Trophoblast cell (in vitro differentiated cells and primary cell): Measurements from ENCODE around the gene EPC2.
A peak's percentile ranks its signal among the peaks of the same experiment; 100 is the strongest.

Source experiments
- DNase-seq, 2 donors: peaks; one replicate each; pipeline ENCODE4 v3.0.0-alpha.2; 2016
- H2AFZ ChIP-seq: 2 replicates; pipeline ENCODE4 v1.6.1; 2013; ENCODE audit warnings: low read length, moderate library complexity, mild to moderate bottlenecking; ENCODE audit not compliant: insufficient read depth, poor library complexity
- H2AK5ac ChIP-seq: 2 replicates; pipeline ENCODE4 v1.6.1; 2013; ENCODE audit warnings: mild to moderate bottlenecking, low read length
- H2BK120ac ChIP-seq: 2 replicates; pipeline ENCODE4 v1.6.1; 2013; ENCODE audit warnings: low read length, mild to moderate bottlenecking, moderate library complexity; ENCODE audit not compliant: insufficient read depth, poor library complexity
- H2BK12ac ChIP-seq: 2 replicates; pipeline ENCODE4 v1.6.1; 2013; ENCODE audit warnings: mild to moderate bottlenecking, low read length, moderate library complexity
- H2BK5ac ChIP-seq: 2 replicates; pipeline ENCODE4 v1.6.1; 2013; ENCODE audit warnings: low read length, low read depth, moderate library complexity, mild to moderate bottlenecking; ENCODE audit not compliant: poor library complexity
- H3K14ac ChIP-seq: 2 replicates; pipeline ENCODE4 v1.6.1; 2013; ENCODE audit warnings: mild to moderate bottlenecking, low read length
- H3K18ac ChIP-seq: 2 replicates; pipeline ENCODE4 v1.6.1; 2013; ENCODE audit warnings: mild to moderate bottlenecking, low read length
- H3K23ac ChIP-seq: 2 replicates; pipeline ENCODE4 v1.6.1; 2013; ENCODE audit warnings: low read length
- H3K27ac ChIP-seq: 2 replicates; pipeline ENCODE4 v1.5.1; 2013; ENCODE audit warnings: low read depth, mild to moderate bottlenecking, inconsistent platforms, low read length, moderate library complexity
- H3K27me3 ChIP-seq: 2 replicates; pipeline ENCODE4 v1.6.1; 2013; ENCODE audit warnings: inconsistent platforms, mild to moderate bottlenecking, low read length, moderate library complexity; ENCODE audit not compliant: insufficient read depth
- H3K36me3 ChIP-seq, 2 experiments: 1 replicate in 1 of 2; 2 replicates in 1 of 2; pipeline ENCODE4 v1.6.1; 2013; ENCODE audit warnings: low read length in 2 of 2, mild to moderate bottlenecking in 2 of 2, moderate library complexity in 1 of 2; ENCODE audit not compliant: insufficient read depth in 2 of 2, control insufficient read depth in 1 of 2
- H3K4ac ChIP-seq: 2 replicates; pipeline ENCODE4 v1.6.1; 2013; ENCODE audit warnings: low read depth, mild to moderate bottlenecking, low read length, moderate library complexity
- H3K4me1 ChIP-seq, 2 experiments: 1 replicate in 1 of 2; 2 replicates in 1 of 2; pipeline ENCODE4 v1.6.1; 2013; ENCODE audit warnings: low read length in 2 of 2, mild to moderate bottlenecking in 2 of 2, moderate library complexity in 1 of 2; ENCODE audit not compliant: insufficient read depth in 2 of 2, control insufficient read depth in 1 of 2
- H3K4me2 ChIP-seq: 2 replicates; pipeline ENCODE4 v1.6.1; 2013; ENCODE audit warnings: inconsistent platforms, mild to moderate bottlenecking, low read length, moderate library complexity
- H3K4me3 ChIP-seq: 2 replicates; pipeline ENCODE4 v1.5.1; 2013; ENCODE audit warnings: mild to moderate bottlenecking, low read depth, low read length, inconsistent platforms
- H3K79me1 ChIP-seq: one replicate; pipeline ENCODE4 v1.6.1; 2013; ENCODE audit warnings: low read length
- H3K79me2 ChIP-seq: 2 replicates; pipeline ENCODE4 v1.6.1; 2013; ENCODE audit warnings: low read length, mild to moderate bottlenecking; ENCODE audit not compliant: control insufficient read depth, insufficient read depth, poor library complexity
- H3K9ac ChIP-seq: 2 replicates; pipeline ENCODE4 v1.6.1; 2013; ENCODE audit warnings: mild to moderate bottlenecking, low read length
- H3K9me3 ChIP-seq: 2 replicates; pipeline ENCODE4 v1.6.1; 2013; ENCODE audit warnings: low read depth, mild to moderate bottlenecking, control low read depth, inconsistent platforms, low read length; ENCODE audit not compliant: insufficient read depth
- H4K12ac ChIP-seq: 2 replicates; pipeline ENCODE4 v1.6.1; 2013; ENCODE audit warnings: low read depth, mild to moderate bottlenecking, low read length, moderate library complexity
- H4K8ac ChIP-seq: 2 replicates; pipeline ENCODE4 v1.6.1; 2013; ENCODE audit warnings: low read depth, mild to moderate bottlenecking, low read length, moderate library complexity
- H4K91ac ChIP-seq: one replicate; pipeline ENCODE4 v1.6.1; 2013; ENCODE audit warnings: low read depth, mild to moderate bottlenecking, low read length, moderate library complexity
- WGBS: extraction: QIAGEN DNeasy Blood & Tissue Kit; methylation state at CpG from one replicate; pipeline ENCODE4 v1.1.7; 2013; ENCODE audit warnings: missing lambda C conversion rate; ENCODE audit not compliant: insufficient read length, insufficient coverage; ENCODE audit errors: extremely low coverage; 5-methylcytosine and 5-hydroxymethylcytosine counted together

EPC2 gene

GRCh38 chr2:148664229-148664628, 19.7 kb downstream of the EPC2 start:
- Histone ChIP-seq H2AK5ac (no peak overlapping the region), H3K36me3 (no peaks in the 10 kb centered on the region), H4K12ac (no peak overlapping the region), H3K9me3 (no peaks in the 10 kb centered on the region), H2AFZ (no peak overlapping the region), H3K4ac (peak overlapping the region; percentile 91), H3K9ac (no peak overlapping the region), H4K91ac (no peak overlapping the region), H3K27ac (no peak overlapping the region), H3K79me1 (no peaks in the 10 kb centered on the region), H2BK120ac (no peak overlapping the region), H3K18ac (no peak overlapping the region), H4K8ac (no peak overlapping the region), H3K4me1 (no peaks in the 10 kb centered on the region), H3K23ac (no peak overlapping the region), H3K27me3 (no peaks in the 10 kb centered on the region), H3K79me2 (peaks cover 5% of the 10 kb centered on the region), H3K4me3 (no peak overlapping the region), H3K4me2 (no peak overlapping the region), H2BK12ac (no peak overlapping the region), H2BK5ac (no peak overlapping the region), H3K14ac (no peak overlapping the region)
- no CpG with 5 or more reads among the region's 8 CpGs for WGBS
- no peak for DNase-seq

DNA sequence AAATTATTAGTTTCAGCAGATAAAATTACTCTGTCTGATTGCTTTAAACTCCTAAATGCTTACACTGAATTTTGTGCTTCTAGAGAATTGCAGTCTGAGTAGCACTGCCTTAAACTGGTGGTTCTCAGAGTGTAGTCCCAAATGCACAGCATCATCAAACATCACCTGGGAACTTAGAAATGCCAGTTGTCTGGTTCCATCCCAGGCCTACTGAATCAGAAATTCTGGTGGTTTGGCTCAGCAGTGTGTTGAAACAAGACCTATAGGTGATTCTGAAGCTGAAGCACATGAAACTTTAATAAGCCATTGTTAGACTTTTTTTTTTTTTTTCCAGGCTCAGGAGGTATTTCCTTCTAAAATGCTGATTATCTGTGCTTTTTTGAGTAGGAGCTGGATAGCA, 22.0 kb downstream of the EPC2 start:
- H3K9me3 ChIP-seq: no peaks in the 10 kb centered on the region
- H3K79me2 ChIP-seq: peaks cover 12% of the 10 kb centered on the region
- no peak overlapping the region for H3K27ac ChIP-seq
- H2BK120ac ChIP-seq: no peak overlapping the region
- no peak overlapping the region for H4K8ac ChIP-seq
- no peak overlapping the region for H3K4ac ChIP-seq
- H3K9ac ChIP-seq: no peak overlapping the region
- H3K4me3 ChIP-seq: no peak overlapping the region
- H4K91ac ChIP-seq: no peak overlapping the region
- no peaks in the 10 kb centered on the region for H3K27me3 ChIP-seq
- no peak overlapping the region for H2AK5ac ChIP-seq
- no peaks in the 10 kb centered on the region for H3K79me1 ChIP-seq
- no peaks in the 10 kb centered on the region for H3K36me3 ChIP-seq
- H2BK12ac ChIP-seq: no peak overlapping the region
- no peak for DNase-seq
- no peak overlapping the region for H2AFZ ChIP-seq
- H4K12ac ChIP-seq: no peak overlapping the region
- H2BK5ac ChIP-seq: no peak overlapping the region
- H3K14ac ChIP-seq: no peak overlapping the region
- H3K23ac ChIP-seq: no peak overlapping the region
- H3K18ac ChIP-seq: no peak overlapping the region
- H3K4me2 ChIP-seq: no peak overlapping the region
- peaks cover 3% of the 10 kb centered on the region in 2 experiments for H3K4me1 ChIP-seq

GRCh38 chr2:148667113-148667836, 22.7 kb downstream of the EPC2 start:
- H4K8ac ChIP-seq: no peak overlapping the region
- no peaks in the 10 kb centered on the region for H3K9me3 ChIP-seq
- H3K14ac ChIP-seq: no peak overlapping the region
- no peak overlapping the region for H3K23ac ChIP-seq
- H2BK120ac ChIP-seq: no peak overlapping the region
- no peaks in the 10 kb centered on the region for H3K79me1 ChIP-seq
- H2BK5ac ChIP-seq: no peak overlapping the region
- no peaks in the 10 kb centered on the region for H3K27me3 ChIP-seq
- no peak overlapping the region for H2AFZ ChIP-seq
- H3K79me2 ChIP-seq: peaks cover 12% of the 10 kb centered on the region
- no peak overlapping the region for H3K9ac ChIP-seq
- H3K18ac ChIP-seq: no peak overlapping the region
- H3K4me2 ChIP-seq: no peak overlapping the region
- H4K91ac ChIP-seq: no peak overlapping the region
- H3K4me3 ChIP-seq: no peak overlapping the region
- peak overlapping the region; percentile 89 for H3K4ac ChIP-seq
- no peak overlapping the region for H3K27ac ChIP-seq
- WGBS: no CpG with 5 or more reads among the region's 4 CpGs
- peak in 1 of 2 donors; percentile 29 for DNase-seq
- no peak overlapping the region for H2BK12ac ChIP-seq
- no peak overlapping the region for H2AK5ac ChIP-seq
- H3K36me3 ChIP-seq: no peaks in the 10 kb centered on the region
- no peak overlapping the region for H4K12ac ChIP-seq
- H3K4me1 ChIP-seq: peaks cover 3% of the 10 kb centered on the region in 2 experiments

- Histone ChIP-seq H3K23ac (no peak overlapping the region), H4K12ac (peak overlapping the region; percentile 80), H2BK5ac (no peak overlapping the region), H3K36me3 (no peaks in the 10 kb centered on the region), H2AK5ac (no peak overlapping the region), H3K79me1 (no peaks in the 10 kb centered on the region), H2AFZ (no peak overlapping the region), H3K4me3 (no peak overlapping the region), H2BK120ac (no peak overlapping the region), H3K14ac (no peak overlapping the region), H3K9me3 (no peaks in the 10 kb centered on the region), H4K91ac (no peak overlapping the region), H4K8ac (no peak overlapping the region), H2BK12ac (no peak overlapping the region), H3K18ac (peak overlapping the region; percentile 61), H3K4me1 (peaks cover 7 to 9% of the 10 kb centered on the region in 2 experiments), H3K4me2 (no peak overlapping the region), H3K27me3 (no peaks in the 10 kb centered on the region), H3K9ac (no peak overlapping the region), H3K27ac (no peak overlapping the region), H3K4ac (peak overlapping the region; percentile 97), H3K79me2 (peaks cover 8% of the 10 kb centered on the region)
- no CpG with 5 or more reads among the region's 1 CpG for WGBS
- peak in 1 of 2 donors; percentile 31 for DNase-seq
Observed at GRCh38 chr2:148670773-148671172, 26.2 kb downstream of the EPC2 start.
